DMS79 treated with DMSO at 0.1 percent for 48 hours (cell line): Measurements from ENCODE around the gene C14orf132.

Experiments
- DNase-seq: peaks from one replicate; lab custom pipeline; 2025; lab: John Stamatoyannopoulos, UW

Gene C14orf132

GRCh38 chr14:96098309-96098998, 59.3 kb downstream of the C14orf132 start:
- DNase-seq, result peak; percentile 80

DNA sequence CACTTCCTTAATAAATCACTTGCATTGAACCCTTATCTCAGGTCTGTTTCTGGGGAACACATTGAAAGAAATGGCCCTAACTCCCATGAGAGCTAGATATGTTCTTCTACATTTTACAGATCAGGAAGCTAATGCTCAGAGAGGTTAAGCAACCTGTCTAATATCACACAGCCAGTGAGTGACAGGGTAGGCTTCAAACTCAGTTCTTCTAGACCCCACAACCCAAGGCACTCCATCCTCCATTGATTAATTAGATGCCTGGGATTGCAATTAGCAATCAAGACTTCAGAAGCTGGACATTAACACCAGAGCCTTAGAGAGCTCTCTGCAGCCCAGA, 59.8 kb downstream of the C14orf132 start:
- DNase-seq, result no peak

- peak; percentile 83 for DNase-seq
Observed at GRCh38 chr14:96100161-96101064, 61.3 kb downstream of the C14orf132 start.

DNA sequence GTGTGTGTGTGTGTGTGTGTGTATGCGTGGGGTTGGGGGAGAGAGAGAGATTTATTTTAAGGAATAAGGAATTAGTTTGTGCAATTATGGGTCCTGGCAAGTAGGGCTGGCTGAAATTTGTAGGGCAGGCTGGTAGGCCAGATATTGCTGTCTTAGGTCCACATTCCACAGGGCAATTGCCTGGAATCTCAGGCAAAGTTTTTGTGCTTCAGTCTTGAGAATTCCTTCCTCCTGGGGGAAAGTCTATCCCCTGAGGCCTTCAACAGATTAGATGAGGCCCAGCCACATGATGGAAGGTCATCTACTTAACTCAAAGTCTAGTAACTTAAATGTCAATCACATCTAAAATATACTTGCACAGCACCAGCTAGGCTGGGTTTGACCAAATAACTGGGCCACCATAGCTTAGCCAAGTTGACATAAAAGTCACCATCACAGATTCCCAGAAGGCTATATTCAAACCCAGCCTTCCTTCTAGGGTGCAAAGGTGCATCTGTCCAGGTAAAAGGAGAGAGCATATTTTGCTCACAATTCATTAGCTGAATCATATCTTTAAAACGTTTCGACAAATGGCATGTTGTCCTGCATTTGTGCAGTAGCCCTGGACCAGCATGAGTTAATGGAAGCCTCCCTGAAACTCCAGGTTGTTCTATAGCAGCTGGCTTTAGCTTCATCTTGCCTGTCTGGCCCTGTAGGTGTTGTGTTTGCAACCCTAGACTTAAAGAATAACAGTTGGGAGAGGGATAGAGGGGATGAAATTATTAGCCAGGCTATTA, 63.1 kb downstream of the C14orf132 start:
- no peak for DNase-seq

GRCh38 chr14:96103075-96103474, 63.9 kb downstream of the C14orf132 start:
- DNase-seq, result no peak

DNA sequence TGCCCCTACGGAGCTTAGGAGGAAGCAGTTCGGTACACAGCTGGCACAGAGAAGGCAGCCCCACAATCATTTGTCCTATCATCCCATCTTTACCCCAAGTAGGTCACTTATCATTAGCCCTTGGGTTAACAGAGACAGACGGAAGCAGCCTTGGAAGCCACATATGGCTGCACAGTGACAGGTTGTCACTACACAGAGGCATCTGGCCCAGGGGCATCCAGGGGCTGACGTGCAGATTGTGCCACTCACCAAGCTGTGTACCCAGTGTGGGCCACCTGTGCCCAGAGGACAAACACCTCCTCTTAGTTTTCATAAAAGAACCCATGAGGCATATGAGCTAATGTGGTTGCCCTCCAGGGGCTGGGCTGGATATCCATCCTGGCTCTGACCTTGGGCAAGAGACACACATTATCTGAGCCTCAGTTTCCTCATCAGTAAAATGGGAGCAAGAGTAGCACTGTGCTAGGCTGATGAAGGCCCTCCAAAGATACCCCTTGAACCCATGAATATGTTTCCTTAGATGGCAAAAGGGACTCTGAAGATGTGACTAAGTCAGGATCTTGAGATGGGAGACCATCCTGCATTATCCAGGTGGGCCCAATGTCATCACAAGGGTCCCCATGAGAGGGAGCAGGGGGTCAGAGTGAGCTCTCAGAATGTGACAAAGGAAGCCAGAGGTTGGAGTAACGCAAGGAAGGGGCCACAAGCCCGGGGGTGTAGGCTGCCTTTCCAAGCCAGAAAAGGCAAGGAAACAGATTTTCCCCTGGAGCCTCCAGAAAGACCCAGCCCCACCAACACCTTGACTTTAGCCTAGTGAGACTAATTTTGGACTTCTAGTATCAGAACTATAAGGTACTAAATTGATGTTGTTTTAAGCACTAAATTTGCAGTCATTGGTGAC, 64.6 kb downstream of the C14orf132 start:
- DNase-seq, result no peak

DNA sequence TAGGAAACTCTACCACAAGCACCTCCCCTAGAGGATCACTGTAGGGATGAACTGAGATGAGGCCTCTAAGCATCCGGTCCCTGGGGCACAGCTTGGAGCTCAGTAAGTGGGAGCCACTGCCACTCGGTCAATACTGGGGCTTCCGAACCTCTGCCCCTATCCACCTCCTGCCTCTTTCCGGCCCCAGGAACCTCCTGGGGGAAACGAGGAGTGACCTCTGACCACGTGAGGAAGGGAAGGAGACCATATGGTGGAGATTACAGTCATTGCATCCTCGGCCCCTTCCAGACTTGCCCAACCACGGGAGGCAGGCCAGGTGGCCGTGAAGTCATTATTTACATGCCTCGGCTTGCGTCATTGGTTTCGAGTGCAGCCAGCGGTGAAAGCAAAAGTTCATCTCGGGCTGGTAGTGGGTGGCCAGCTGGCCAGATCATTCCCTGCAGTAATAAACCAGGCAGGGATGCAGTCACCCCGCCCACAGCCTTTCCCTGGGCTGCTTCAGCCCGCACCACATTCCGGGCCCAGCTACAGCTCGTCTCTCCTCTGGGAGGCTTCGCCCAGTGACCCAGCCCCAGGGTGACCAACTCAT, 65.4 kb downstream of the C14orf132 start:
- DNase-seq, result no peak

- no peak for DNase-seq
Observed at GRCh38 chr14:96105089-96105925, 66.1 kb downstream of the C14orf132 start.

- DNase-seq, result peak; percentile 51
Observed at GRCh38 chr14:96105926-96106441, 66.8 kb downstream of the C14orf132 start.

DNA sequence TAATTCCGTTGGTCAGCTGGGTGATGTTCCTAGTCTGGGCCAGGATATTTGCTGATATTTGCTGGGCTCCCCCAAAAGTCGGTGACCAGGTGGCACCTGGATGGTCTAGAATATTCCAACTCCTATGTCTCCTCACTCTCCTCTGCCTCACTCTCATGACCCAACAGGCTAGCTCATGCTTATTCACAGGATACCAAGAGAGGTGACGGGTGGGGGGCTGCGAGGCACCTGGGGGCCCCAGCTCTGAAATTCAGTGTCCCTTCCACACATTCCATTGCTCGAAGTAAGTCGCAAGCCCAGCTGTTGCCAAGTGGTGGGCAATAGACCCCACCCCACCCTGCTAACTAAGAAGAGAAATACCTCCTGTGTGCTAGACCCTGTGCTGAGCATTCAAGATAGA, 67.7 kb downstream of the C14orf132 start:
- no peak for DNase-seq

GRCh38 chr14:96108061-96108795, 69.1 kb downstream of the C14orf132 start:
- DNase-seq, result peak; percentile 30

GRCh38 chr14:96108911-96109310, 69.7 kb downstream of the C14orf132 start:
- DNase-seq, result no peak

- no peak for DNase-seq
Observed at GRCh38 chr14:96109596-96110355, 70.6 kb downstream of the C14orf132 start.

DNA sequence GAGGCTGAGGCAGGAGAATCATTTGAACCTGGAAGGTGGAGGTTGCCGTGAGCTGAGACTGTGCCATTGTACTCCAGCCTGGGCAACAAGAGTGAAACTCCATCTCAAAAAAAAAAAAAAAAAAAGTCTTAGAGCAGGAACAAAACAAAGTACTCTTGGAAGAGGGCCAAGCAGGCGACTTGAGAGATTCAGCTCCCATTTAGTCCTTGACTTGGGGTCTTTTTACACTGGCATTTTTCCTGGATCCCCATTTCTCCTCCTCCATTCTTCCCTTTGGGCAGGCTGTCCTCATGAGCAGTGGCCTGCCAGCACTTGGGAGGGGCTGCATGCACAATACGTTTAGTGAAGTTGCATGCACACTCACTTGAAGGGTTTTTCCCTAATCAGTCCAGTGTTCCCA, 72.9 kb downstream of the C14orf132 start:
- DNase-seq, result peak; percentile 80

- DNase-seq, result no peak
Observed at GRCh38 chr14:96114002-96114401, 74.8 kb downstream of the C14orf132 start.

- DNase-seq, result peak; percentile 96
Observed at GRCh38 chr14:96117101-96117897, 78.1 kb downstream of the C14orf132 start.

DNA sequence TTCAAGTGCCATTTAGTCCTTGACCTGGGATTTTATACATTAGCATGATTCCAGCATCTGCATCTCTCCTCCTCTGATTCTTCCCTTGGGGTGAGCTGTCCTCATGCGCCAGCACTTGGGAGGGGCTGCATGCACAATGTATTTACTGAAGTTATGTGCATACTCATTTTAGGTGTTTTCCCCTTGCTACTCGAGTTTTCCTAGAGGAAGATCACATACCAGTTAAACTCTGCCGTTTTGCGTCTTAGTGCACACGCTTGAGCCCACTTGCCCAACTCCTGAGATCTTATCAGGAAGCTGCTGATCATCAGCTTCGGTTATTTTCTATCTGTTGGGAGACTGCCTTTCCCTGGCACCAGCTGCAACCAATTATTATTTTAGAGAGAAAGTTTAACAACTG, 78.8 kb downstream of the C14orf132 start:
- DNase-seq, result peak; percentile 56

DNA sequence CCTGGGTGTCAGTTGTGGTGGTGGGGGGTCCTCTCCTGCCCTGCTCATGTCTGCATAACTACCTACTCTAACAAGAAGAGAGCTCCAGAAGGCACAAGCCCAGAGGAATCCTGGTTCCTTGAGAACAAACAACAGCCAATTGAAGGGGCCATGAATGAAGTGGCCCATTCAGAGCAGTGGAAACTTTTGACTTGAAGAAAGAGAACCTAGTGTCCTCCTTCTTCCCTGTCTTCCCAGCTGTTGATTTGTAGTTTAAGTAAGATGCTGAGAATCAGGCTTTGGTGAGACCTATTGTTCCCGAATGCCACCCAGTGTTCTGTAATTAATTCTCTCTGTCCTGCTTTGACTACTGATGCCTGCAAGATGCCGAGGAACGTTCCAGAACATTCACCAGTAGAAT, 79.2 kb downstream of the C14orf132 start:
- DNase-seq, result no peak
